Stomach smooth muscle (tissue), 2 donors: ENCODE measurements around the gene EEF2K.

Source experiments
- H3K27ac ChIP-seq: one replicate; pipeline ENCODE4 v1.7.0; 2013; ENCODE audit warnings: mild to moderate bottlenecking, low read length, inconsistent platforms
- H3K27me3 ChIP-seq, 2 donors: one replicate each; pipeline ENCODE4 v1.7.0; 2013; ENCODE audit warnings: low read length in 2 of 2; ENCODE audit not compliant: insufficient read depth in 2 of 2, control insufficient read depth in 1 of 2
- H3K36me3 ChIP-seq, 2 donors: one replicate each; pipeline ENCODE4 v1.7.0; 2013; ENCODE audit warnings: low read length in 2 of 2; ENCODE audit not compliant: control insufficient read depth in 2 of 2, insufficient read depth in 2 of 2
- H3K4me1 ChIP-seq: one replicate; pipeline ENCODE4 v1.7.0; 2013; ENCODE audit warnings: low read length; ENCODE audit not compliant: control insufficient read depth, insufficient read depth
- H3K4me3 ChIP-seq, 2 donors: one replicate each; pipeline ENCODE4 v1.7.0; 2013; ENCODE audit warnings: low read length in 2 of 2
- H3K9ac ChIP-seq, 2 donors: one replicate each; pipeline ENCODE4 v1.7.0; 2013; ENCODE audit warnings: low read length in 2 of 2, mild to moderate bottlenecking in 1 of 2
- H3K9me3 ChIP-seq, 2 donors: one replicate each; pipeline ENCODE4 v1.7.0; 2013; ENCODE audit warnings: low read length in 2 of 2; ENCODE audit not compliant: control insufficient read depth in 2 of 2
- donor health status: healthy.
- donor health status: Pancreatic carcinoma.

Gene EEF2K

DNA sequence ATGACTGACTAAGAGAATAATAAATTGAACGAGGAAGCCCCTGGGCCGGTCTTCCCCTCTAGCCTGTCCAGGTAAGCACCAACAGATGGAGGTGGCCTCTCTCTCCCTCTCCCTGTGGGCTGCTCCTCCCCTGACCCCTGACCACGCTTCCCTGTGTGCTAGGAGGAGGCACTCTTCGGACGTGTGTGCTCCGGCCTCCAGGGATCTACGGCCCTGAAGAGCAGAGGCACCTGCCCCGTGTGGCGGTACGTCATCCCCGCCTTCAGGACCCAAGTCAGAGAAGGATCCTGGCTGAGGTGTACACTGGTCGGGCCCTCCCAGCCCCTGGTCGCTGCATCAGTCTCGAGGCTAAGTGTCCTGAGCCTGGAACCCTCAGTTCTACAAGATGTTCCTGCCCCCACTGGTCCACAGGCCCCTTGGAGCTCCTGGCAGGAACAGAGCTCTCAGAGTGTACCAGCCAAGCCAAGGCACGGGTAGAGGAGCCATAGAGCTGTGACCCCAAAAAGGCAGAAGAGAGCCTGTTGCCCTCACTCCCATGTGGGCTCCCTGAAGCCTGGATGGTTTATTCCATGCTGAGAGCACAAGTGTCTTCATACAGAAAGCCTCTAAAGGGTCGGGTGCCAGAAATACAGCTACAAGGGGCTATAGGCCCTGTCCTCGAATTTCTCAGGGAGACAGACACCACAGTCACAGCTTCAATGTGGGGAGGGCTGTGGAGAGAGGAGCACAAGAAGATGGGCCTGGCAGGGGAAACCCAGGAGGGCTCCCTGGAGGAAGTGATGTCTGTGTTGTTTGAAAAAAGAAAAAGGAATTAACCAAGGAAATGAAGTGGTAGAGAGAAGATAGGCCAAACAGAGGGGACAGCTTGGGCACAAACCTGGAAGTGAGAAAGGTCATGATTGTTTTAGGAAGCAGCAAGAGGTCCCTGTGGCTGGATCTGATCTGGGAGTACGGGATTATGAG is 27.8 kb upstream of the EEF2K start:
- no peaks in the 10 kb centered on the region for H3K36me3 ChIP-seq
- no peaks in the 10 kb centered on the region for H3K27me3 ChIP-seq
- H3K4me3 ChIP-seq: no peak overlapping the region
- H3K27ac ChIP-seq: no peak overlapping the region
- no peaks in the 10 kb centered on the region for H3K4me1 ChIP-seq
- no peak overlapping the region for H3K9ac ChIP-seq
- H3K9me3 ChIP-seq: no peaks in the 10 kb centered on the region

DNA sequence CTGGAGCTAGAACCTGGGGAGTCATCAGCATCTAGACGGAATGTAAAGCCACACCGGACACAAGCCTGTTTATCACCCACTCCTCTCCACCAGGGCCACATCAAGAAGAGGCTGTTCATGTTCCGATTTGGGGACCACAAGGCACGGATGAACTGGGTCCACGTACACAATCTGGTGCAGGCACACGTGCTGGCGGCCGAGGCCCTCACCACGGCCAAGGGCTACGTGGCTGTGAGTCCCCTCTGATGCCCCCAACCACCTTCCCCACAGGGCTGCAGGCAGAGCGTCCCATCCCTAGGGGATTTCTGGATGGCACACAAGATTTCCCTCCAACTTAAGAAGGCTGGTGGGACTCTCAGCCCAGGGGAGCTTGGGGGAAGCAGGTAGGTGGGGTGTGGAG is 24.7 kb upstream of the EEF2K start:
- Histone ChIP-seq H3K4me1 (no peaks in the 10 kb centered on the region), H3K9me3 (no peaks in the 10 kb centered on the region), H3K9ac (no peak overlapping the region), H3K27ac (no peak overlapping the region), H3K27me3 (no peaks in the 10 kb centered on the region), H3K4me3 (no peak overlapping the region), H3K36me3 (no peaks in the 10 kb centered on the region)

DNA sequence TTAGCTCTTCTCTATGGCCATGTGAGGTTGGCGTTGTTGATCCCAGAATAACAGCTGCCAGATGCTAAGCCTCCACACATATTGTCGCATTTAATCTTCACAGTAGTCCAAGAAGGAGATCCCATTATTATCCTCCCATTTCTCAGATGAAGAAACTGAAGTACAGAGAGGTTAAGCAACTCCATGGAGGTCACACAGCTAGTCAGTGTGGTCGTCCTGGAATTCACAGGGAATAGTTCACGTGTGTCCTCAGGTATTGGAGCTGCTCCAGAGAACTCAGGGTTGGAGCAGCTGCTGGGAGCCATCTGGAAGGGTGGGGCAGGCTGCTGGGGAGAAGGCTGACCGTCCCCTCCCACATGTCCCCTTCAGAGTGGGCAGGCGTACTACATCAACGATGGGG is 24.2 kb upstream of the EEF2K start:
- H3K9me3 ChIP-seq: no peaks in the 10 kb centered on the region
- no peak overlapping the region for H3K9ac ChIP-seq
- no peaks in the 10 kb centered on the region for H3K36me3 ChIP-seq
- H3K4me3 ChIP-seq: no peak overlapping the region
- no peak overlapping the region for H3K27ac ChIP-seq
- H3K4me1 ChIP-seq: no peaks in the 10 kb centered on the region
- H3K27me3 ChIP-seq: no peaks in the 10 kb centered on the region

DNA sequence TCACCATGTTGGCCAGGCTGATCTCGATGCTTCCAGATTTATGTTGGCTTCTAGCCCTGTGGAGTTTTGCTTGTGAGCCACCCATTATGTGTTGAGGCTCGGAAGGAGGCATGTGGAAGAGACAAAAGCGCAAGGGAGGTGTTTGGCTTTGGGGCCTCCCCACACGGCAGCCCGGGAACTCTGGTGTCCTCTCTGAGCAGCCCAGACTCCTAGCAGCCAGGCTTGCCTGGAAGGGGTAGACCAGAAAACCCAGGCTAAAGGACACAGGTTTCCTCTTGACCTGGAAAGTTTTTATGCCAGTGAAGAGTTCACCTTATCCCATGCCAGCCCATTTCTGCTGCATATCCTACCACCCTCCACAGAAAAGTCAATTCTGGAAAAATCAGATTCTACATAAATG is 22.7 kb upstream of the EEF2K start:
- H3K4me1 ChIP-seq: peaks cover 2% of the 10 kb centered on the region

DNA sequence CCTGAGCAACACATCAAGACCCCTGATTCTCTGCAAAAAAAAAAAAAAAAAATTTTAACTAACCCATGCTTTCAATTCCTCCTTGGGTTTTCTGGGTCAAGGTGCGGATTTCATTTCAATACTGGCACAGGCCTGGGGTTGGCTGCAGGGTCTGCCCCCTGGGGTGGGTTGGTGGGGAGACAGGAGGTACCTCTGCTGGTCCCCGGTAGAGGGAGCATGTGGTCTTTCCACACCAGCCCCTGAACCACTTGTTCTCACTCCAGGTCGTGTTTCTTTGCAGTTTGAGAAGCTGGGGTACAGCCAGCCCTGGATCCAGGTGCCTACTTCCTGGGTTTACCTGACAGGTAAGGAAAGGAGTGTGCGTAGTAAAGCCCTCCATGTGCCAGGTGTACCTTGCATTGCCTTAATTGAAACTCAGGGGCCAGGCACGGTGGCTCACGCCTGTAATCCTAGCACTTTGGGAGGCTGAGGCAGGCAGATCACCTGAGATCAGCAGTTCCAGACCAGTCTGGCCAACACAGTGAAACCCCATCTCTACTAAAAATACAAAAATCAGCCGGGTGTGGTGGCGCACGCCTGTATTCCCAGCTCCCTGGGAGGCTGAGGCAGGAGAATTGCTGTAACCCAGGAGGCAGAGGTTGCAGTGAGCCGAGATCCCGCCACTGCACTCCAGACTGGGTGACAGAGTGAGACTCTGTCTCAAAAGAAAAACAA is 22.0 kb upstream of the EEF2K start:
- H3K4me3 ChIP-seq: no peak overlapping the region
- H3K27me3 ChIP-seq: no peaks in the 10 kb centered on the region
- no peak overlapping the region for H3K27ac ChIP-seq
- H3K4me1 ChIP-seq: peaks cover 9% of the 10 kb centered on the region
- no peaks in the 10 kb centered on the region for H3K9me3 ChIP-seq
- no peaks in the 10 kb centered on the region for H3K36me3 ChIP-seq
- no peak overlapping the region for H3K9ac ChIP-seq

More for the DNA sequence above, 22.7 kb upstream of the EEF2K start:
- H3K9ac ChIP-seq: no peak overlapping the region
- H3K36me3 ChIP-seq: no peaks in the 10 kb centered on the region
- no peaks in the 10 kb centered on the region for H3K27me3 ChIP-seq
- H3K4me3 ChIP-seq: no peak overlapping the region
- no peak overlapping the region for H3K27ac ChIP-seq
- H3K9me3 ChIP-seq: no peaks in the 10 kb centered on the region

DNA sequence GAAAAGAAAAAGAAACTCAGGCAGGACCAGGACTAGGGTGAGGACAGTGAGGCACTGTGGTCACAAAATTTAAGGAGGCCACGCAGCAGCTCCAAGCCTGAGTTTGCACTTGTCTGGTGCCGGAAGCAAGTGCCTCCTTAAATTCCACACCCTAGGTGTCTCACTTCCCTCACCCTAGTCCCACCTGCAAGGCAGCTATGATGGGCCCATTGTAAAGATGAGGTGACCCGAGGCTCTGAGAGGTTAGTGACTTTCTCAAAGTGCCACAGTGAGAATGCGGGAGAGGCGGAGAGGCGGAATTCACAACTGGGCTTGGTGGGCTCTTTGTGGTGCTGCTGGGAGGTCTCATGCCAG is 21.5 kb upstream of the EEF2K start:
- Histone ChIP-seq H3K4me1 (peaks cover 14% of the 10 kb centered on the region), H3K9ac (no peak overlapping the region), H3K27me3 (no peaks in the 10 kb centered on the region), H3K27ac (no peak overlapping the region), H3K9me3 (no peaks in the 10 kb centered on the region), H3K36me3 (no peaks in the 10 kb centered on the region), H3K4me3 (no peak overlapping the region)

DNA sequence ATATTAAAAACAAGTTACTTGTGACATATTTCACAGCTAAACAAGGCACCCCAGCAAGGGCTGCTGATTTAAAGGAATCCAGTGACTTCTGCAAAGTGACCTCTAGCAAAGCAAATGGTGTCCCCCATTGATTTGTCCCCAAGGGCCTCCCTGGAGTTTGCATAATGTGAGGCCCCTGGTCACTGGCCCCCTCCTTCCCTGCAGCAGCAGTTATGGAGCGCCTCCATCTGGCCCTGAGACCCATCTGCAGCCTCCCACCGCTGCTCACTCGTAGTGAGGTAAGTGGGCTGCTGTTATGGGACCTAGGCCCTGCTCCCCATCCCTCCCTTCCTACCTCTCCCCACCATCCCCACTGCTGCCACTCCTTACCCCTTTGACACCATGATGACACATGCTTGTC is 19.6 kb upstream of the EEF2K start:
- peaks cover 21% of the 10 kb centered on the region for H3K4me1 ChIP-seq
- no peak overlapping the region for H3K9ac ChIP-seq
- no peaks in the 10 kb centered on the region for H3K36me3 ChIP-seq
- H3K9me3 ChIP-seq: no peaks in the 10 kb centered on the region
- no peak overlapping the region for H3K27ac ChIP-seq
- H3K27me3 ChIP-seq: no peaks in the 10 kb centered on the region
- no peak overlapping the region for H3K4me3 ChIP-seq

DNA sequence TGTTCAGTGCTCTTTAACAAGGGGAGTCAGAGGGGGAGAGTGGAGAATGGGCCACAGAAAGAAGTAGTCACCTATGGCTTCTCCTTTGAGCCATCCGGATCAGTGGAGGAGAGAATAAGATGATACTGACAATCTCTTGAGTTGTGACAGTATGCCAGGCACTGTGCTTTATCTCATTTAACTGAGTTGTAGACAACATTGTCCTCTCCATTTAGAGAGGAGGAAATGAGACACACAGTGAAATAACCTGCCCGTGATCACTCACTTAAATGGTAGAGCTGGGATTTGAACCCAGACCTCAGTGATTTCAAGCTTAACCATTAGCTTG is 17.8 kb upstream of the EEF2K start:
- Histone ChIP-seq H3K36me3 (no peaks in the 10 kb centered on the region), H3K4me3 (no peak overlapping the region), H3K27ac (no peak overlapping the region), H3K4me1 (peaks cover 35% of the 10 kb centered on the region), H3K9me3 (no peaks in the 10 kb centered on the region), H3K9ac (peak overlapping the region in 1 of 2 donors; percentile 5), H3K27me3 (no peaks in the 10 kb centered on the region)

DNA sequence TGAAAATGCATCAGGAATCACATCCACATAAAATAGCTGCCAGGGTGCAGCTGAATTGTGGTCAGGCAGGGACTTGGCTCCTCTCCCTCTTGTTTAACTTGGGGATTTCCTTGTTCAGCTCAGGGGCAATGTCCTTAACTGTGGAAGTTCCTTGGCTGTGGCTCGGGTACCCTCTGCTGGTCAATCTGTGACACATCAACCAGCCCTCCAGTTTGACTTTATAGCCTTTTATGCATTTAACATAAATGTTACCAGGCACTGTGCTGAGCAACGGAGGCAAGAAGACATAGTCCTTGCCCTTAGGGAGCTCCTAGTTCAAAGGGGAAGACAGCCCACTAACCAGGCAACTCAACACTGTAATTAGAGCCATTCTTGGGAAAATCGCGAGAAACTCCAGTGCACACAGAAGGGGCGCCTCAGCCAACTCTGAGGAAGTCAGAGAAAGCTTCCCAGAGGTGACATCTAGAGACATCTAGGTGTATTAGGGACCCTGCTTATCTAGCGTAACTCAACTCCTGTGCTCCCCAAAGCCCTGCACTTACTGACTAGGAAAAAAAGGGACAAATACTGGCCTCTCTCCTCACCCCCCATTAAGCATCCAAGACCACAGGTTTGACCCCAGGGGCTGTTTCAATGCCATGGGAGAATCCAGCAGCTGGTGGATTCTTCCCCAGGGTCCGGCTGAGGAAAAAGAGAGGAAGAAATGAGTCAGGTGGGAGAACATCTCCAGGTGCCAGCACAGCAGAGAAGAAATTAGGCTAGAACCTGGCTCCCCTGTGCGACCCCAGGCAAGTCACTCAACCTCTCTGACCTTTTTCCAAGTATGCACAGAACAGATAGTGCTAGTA is 17.3 kb upstream of the EEF2K start:
- Histone ChIP-seq H3K9ac (peak overlapping the region in 1 of 2 donors; percentile 21), H3K4me3 (no peak overlapping the region), H3K9me3 (no peaks in the 10 kb centered on the region), H3K27ac (peak overlapping the region; percentile 96), H3K36me3 (no peaks in the 10 kb centered on the region), H3K27me3 (no peaks in the 10 kb centered on the region), H3K4me1 (peaks cover 35% of the 10 kb centered on the region)

DNA sequence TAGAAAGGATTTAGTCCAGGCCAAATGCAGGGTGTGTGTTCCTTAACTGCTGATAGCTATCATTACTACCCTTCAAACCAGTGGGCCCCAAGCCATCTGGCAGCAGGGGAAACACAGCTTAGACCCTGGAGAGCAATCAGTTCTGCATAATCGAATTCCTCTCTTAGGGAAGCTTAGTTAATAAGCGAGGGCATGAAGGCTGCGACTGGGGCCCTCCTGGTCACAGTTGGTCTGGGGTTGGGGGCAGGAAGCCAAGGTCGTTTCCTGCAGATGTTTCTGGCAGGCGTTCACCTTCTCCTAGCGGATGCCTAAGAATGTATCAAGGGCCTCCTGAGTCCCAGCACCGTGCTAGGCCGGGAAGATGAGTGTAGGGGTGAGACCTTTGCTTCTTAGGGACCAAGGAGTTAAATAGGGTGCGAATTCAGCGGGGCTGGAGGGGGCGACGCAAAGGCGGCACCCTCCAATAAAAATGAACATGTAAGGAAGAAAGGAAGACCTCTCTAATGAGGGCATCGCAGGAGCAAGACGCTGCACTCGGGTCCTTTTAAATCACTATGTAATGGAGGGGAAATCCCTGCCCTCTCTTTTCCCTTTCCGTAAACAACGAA is 16.5 kb upstream of the EEF2K start:
- peak overlapping the region; percentile 54 to 86 for H3K4me3 ChIP-seq
- H3K9me3 ChIP-seq: no peaks in the 10 kb centered on the region
- H3K4me1 ChIP-seq: peaks cover 35% of the 10 kb centered on the region
- peak overlapping the region; percentile 48 to 64 for H3K9ac ChIP-seq
- no peaks in the 10 kb centered on the region for H3K36me3 ChIP-seq
- H3K27me3 ChIP-seq: no peaks in the 10 kb centered on the region
- peak overlapping the region; percentile 96 for H3K27ac ChIP-seq
